Osteoblast (primary cell): Measurements from ENCODE around the gene GSX1. TPM values are rescaled to one million over a fixed set of nuclear protein-coding genes. Genes with fewer than 3 reads are reported as not detected.
A peak's percentile ranks its signal among the peaks of the same experiment; 100 is the strongest.

Experiments used
- DNase-seq: peaks from one replicate; pipeline ENCODE4 v3.0.0; 2011; ENCODE audit warnings: low spot score, mixed read lengths; ENCODE audit not compliant: insufficient read length; ENCODE audit errors: missing footprints
- H2AFZ ChIP-seq: 2 replicates; pipeline ENCODE4 v1.6.0; 2011; ENCODE audit warnings: mild to moderate bottlenecking, low read length
- H3K27ac ChIP-seq: 2 replicates; pipeline ENCODE4 v1.5.1; 2011; ENCODE audit warnings: mild to moderate bottlenecking, low read depth, low read length, moderate library complexity
- H3K27me3 ChIP-seq: 2 replicates; pipeline ENCODE4 v1.6.0; 2012; ENCODE audit warnings: mild to moderate bottlenecking, control low read depth, inconsistent platforms, low read length, moderate library complexity; ENCODE audit not compliant: insufficient read depth
- H3K36me3 ChIP-seq: 2 replicates; pipeline ENCODE4 v1.5.1; 2011; ENCODE audit warnings: mild to moderate bottlenecking, low read length, control low read depth, moderate library complexity; ENCODE audit not compliant: insufficient read depth
- H3K4me1 ChIP-seq: 2 replicates; pipeline ENCODE4 v1.5.1; 2011; ENCODE audit warnings: mild to moderate bottlenecking, low read length, control low read depth, moderate library complexity; ENCODE audit not compliant: insufficient read depth
- H3K4me2 ChIP-seq: 2 replicates; pipeline ENCODE4 v1.6.0; 2011; ENCODE audit warnings: mild to moderate bottlenecking, low read length; ENCODE audit not compliant: insufficient read depth
- H3K4me3 ChIP-seq: fragments of 200-600 bp; sonication (generic); 3 replicates; pipeline ENCODE4 v1.5.1; 2012; ENCODE audit warnings: mild to moderate bottlenecking, low read length, inconsistent platforms; ENCODE audit not compliant: insufficient read depth
- H3K79me2 ChIP-seq: 2 replicates; pipeline ENCODE4 v1.6.0; 2012; ENCODE audit warnings: mild to moderate bottlenecking, low read length, control low read depth, inconsistent platforms; ENCODE audit not compliant: insufficient read depth
- H3K9me3 ChIP-seq: 2 replicates; pipeline ENCODE4 v1.5.1; 2011; ENCODE audit warnings: low read depth, low read length, control low read depth
- H4K20me1 ChIP-seq: 2 replicates; pipeline ENCODE4 v1.6.0; 2012; ENCODE audit warnings: mild to moderate bottlenecking, low read length, control low read depth; ENCODE audit not compliant: insufficient read depth
- CTCF ChIP-seq: IDR thresholded peaks from 2 replicates; pipeline ENCODE4 v1.5.1; 2011; ENCODE audit warnings: mild to moderate bottlenecking, low read depth, low read length, moderate library complexity; ENCODE audit errors: extremely low read depth
- small RNA-seq: library from RNA; depleted of rRNA; stranded (forward); fragments of <200 nt; gene quantifications from one replicate; pipeline ENCODE3, GENCODE V24; 2012
- total RNA-seq: library from RNA; depleted of rRNA; stranded (reverse); fragments of >200 nt; gene quantifications from 2 replicates; pipeline ENCODE4 v1.2.3, GENCODE V29; 2012

Gene GSX1
- total RNA-seq, 1 donor, result not detected

GRCh38 chr13:27842571-27842970 lies 50.3 kb downstream of the GSX1 start:
- no peak overlapping the region for H3K4me2 ChIP-seq
- no peak overlapping the region for H3K27ac ChIP-seq
- H4K20me1 ChIP-seq, result no peaks in the 10 kb centered on the region
- H3K27me3 ChIP-seq, result peaks cover 6% of the 10 kb centered on the region
- H3K36me3 ChIP-seq, result no peaks in the 10 kb centered on the region
- H3K79me2 ChIP-seq, result no peaks in the 10 kb centered on the region
- H3K9me3 ChIP-seq, result no peaks in the 10 kb centered on the region
- H2AFZ ChIP-seq, result no peak overlapping the region
- no peaks in the 10 kb centered on the region for H3K4me1 ChIP-seq
- DNase-seq, result no peak
- TF ChIP-seq CTCF, result no peak
- no peak overlapping the region for H3K4me3 ChIP-seq

Small RNA genes lying within 50 kb of the gene (small RNA-seq; reads per million reads assigned to genes)
- gene RNU6-73P, result 3.5 reads per million, percentile 81 among the genes with 10 or more reads in this experiment

Other genes starting within 250 kb of the GSX1 start
- 14.4 and 15.2 TPM in 2 replicates for gene LNX2, start 172.0 kb upstream of the GSX1 start, total RNA-seq
- gene POLR1D, start 170.6 kb upstream of the GSX1 start, total RNA-seq, result 84.6 and 93.7 TPM in 2 replicates
- not detected in 2 replicates for gene PDX1, start 127.5 kb downstream of the GSX1 start, total RNA-seq
- not detected in 2 replicates for gene CDX2, start 176.8 kb downstream of the GSX1 start, total RNA-seq
- gene URAD, start 196.2 kb downstream of the GSX1 start, total RNA-seq, result not detected in 2 replicates